Activated gamma-delta T cell (primary cell): Measurements from ENCODE around the gene C1QL1.
"Not testable (repeated sequence)": the region's sequence is repeated elsewhere in the genome, so short reads cannot be mapped to it uniquely, and the experiment has no call there.

Source experiments
- DNase-seq: peaks from one replicate; lab custom pipeline; 2025; lab: John Stamatoyannopoulos, UW

The C1QL1 gene

GRCh38 chr17:44961921-44962350 is 6.2 kb downstream of the C1QL1 start:
- DNase-seq, result no peak

DNA sequence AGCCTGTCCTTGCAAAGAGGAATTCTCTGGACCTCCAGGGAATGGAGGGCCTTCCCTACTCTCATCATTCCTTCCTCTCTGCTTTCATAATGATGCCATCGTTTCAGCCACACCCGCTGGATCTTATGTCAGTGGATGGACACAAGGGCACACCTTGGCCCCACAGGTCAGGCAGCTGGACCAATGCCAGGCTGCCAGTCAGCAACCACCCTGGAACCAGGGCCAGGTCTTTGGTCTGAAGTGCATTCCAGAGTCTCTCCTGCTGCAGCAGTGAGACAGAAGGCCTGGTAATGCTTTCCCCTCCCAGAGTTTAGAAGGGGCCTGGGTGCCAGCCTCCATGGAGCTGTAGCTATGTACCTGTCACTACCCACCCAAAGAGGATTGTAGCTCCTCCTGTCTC is 7.4 kb downstream of the C1QL1 start:
- DNase-seq, result no peak

DNA sequence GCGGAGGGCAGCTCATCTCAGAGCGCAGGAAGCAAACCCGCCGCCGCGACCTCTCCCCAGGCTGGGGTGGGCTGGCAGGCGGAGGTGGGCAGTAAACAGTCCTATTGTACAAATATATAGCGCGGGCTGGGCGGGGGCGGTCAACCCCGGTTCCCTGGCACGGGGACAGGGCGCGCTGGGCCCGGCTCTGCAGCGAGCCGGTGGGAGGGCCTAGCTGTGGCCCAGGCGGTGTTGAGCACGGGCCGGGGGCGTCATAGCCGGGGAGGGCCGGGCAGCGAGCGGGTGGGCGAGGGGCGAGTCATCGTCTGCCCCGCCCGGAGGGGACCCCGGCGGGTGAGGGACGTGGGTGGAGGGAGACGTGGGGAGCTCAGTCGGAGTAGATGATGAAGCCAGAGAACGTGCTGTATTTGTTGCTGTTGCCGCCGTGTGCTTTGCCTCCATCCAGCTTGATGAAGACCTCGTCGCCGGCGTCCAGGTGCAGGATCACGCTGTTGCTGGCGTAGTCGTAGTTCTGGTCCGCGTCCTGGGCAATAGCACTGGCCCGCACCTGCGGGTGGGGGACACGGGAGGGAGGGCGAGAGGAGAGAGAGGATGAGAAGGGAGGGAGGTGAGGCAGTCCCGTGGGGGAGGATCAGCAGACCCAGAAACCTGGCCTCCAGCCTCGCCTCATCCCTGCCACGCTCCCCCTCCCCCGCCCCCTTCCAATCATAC is 8.1 kb downstream of the C1QL1 start:
- no peak for DNase-seq

- DNase-seq, result no peak
Observed at GRCh38 chr17:44956998-44957981, 10.8 kb downstream of the C1QL1 start.

- no peak for DNase-seq
Observed at GRCh38 chr17:44955674-44956425, 12.3 kb downstream of the C1QL1 start.

GRCh38 chr17:44952946-44953475 is 15.1 kb downstream of the C1QL1 start:
- DNase-seq, result no peak

DNA sequence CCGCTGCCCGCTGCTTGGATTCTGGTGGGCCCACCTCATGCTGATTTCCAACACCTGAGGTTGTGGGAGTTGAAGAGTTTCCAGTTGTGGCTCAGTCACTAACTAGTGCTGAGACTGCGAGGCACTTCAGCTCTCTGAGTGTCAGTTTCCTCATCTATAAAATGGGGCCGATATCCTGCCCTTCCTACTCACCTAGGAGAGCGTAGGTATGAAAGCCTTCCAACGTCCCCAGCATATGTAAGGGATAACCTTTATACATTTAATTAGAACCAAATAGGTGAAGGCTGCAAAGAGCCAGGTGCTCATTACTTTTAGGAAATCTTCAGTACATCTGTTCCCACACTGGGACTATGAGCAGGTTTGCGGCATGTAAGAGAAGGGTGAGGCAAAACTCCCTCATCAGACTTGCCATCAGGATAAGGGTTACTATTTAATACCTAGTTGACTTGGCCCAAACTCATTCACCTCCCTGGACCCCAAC is 19.7 kb downstream of the C1QL1 start:
- no peak for DNase-seq

GRCh38 chr17:44947461-44948314 is 20.4 kb downstream of the C1QL1 start, which contains the start of gene KIF18B:
KIF18B (minus strand) TSS chr17:44947773; CDS start chr17:44936344, 11,429 bp downstream.
- DNase-seq, result peak; percentile 63

- not testable (repeated sequence) for DNase-seq
Observed at GRCh38 chr17:44945652-44946051, 22.5 kb downstream of the C1QL1 start.

- DNase-seq, result no peak
Observed at GRCh38 chr17:44942456-44942855, 25.6 kb downstream of the C1QL1 start.

GRCh38 chr17:44941712-44942331 is 26.3 kb downstream of the C1QL1 start:
- DNase-seq, result no peak

GRCh38 chr17:44940768-44941167 is 27.3 kb downstream of the C1QL1 start:
- no peak for DNase-seq

DNA sequence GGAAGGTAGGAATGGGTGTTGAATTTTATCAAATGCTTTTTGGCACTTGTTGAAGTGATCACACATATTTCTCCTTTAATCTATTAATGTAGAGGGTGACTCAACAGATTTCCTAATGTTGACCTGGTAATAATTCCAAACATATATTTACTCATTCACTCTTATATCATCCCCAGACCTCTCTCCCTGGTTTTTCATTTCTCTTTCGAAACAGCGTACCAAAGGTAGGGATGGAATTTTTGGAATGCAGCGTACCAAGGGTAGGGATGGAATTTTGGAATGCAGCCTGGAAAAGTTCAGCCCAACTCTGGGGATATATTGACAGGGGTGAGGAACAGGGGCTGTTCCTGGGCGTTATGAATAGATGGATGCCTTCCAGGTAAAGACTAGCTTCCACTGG is 27.8 kb downstream of the C1QL1 start:
- no peak for DNase-seq

DNA sequence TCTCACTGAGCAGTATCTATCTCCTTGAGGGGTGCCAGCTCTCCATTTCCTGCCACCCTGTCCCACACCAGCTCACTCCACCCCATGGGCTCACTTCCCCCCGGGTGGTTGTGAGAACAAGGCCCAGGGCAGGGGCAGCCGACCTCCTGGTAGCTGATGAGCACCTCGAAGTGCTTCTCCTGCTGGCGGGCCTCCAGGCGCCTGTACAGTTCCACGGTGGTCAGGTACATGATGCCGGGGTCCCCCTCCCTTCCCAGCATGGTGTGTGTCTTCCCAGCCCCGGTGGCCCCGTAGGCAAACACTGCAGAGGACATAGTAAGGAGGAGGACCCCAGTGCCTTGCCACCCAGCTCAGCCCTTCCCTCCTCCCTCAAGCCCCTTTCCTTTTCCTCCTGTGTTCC is 33.0 kb downstream of the C1QL1 start:
- no peak for DNase-seq

- no peak for DNase-seq
Observed at GRCh38 chr17:44934745-44935105, 33.4 kb downstream of the C1QL1 start.

DNA sequence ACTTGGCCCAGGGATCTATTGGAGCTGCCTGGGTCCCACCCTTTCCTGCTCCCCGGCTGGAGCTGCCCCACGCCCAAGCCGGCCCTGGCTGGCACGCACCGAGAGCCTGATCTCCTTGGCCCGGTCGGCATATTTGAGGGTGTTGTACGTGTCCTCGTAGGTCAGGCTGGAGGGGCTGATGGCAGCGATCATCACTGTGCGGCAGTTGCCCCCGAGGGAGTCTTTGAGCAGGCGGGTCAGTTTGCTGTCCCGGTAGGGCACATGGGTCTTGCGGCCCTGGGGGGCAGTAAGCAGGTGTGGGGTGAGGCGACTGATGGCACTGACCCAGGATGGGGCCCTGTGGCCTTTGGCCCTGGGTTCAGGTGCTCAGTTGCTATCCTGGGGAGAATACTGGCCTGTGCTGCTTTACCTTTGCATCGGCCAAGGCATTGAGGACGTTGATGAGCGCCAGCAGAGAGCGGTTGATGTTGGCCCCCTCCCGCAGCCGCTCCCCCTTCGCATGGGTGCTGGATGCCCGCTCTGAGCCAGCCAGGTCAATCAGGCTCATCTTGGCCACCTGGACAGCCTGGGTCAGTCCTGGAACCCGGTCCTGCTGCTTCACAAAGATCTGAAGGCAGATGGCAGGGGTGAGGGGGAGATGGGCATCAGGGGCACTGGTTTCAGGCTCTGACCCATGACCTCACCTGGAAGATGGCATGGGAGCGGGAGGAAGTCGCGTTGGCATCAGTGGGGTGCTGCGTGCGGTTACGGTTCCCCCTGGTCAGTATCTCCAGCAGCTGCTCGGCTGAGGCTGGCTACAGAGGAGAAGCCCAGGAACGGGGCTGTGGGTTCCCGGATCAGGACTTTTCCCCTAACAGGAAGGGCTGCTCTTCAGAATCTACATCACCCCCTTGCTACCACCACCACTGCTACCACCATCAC is 34.0 kb downstream of the C1QL1 start:
- DNase-seq, result no peak

DNA sequence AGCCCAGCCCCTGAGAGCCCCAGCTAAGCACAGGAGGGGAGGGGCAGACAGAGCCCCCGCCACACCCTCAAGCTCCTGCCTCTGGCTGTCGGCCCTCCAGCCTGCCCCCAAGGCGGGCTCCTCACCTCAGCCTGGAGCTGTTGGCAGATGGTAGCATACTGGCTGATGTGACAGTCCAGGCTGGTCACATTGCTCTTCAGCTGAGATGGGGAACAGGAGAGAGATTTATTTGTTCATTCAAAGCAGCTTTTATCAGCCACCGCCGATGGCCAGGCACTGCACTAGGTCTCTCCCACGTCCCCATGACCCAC is 35.4 kb downstream of the C1QL1 start:
- DNase-seq, result no peak

DNA sequence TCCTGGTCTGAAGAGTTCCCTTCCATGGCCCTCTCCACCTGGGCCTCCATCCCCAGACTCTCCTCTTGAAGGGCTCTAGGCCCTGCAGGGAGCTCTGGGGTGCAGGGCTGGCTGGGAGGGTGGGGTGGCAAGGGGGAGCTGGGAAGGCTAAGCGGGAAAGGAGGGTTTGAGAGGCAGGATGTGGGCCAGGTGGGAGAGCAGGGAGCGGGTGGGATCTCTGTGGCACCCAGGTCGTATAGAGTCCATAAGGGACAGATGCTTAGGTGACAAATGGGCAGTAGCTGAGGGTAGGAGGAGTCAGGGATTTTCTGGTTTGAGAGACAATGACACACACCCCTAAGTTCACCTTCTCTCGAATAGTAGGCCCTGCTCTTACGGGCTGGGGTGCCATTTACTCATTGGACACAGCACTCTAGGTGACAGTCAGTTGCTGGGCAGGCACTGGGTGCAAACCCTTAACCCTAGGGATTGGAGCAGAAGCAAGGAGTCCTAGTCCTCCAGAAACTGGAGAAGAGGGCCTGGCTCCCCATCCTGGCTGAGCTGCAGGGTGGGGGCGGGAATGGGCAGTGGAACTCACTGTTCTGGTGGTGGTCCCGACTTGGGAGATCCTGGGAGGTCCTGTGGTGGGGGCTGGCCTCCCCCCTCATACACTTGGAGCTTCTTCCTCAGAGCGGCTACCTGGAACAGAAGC is 35.9 kb downstream of the C1QL1 start:
- DNase-seq, result no peak

DNA sequence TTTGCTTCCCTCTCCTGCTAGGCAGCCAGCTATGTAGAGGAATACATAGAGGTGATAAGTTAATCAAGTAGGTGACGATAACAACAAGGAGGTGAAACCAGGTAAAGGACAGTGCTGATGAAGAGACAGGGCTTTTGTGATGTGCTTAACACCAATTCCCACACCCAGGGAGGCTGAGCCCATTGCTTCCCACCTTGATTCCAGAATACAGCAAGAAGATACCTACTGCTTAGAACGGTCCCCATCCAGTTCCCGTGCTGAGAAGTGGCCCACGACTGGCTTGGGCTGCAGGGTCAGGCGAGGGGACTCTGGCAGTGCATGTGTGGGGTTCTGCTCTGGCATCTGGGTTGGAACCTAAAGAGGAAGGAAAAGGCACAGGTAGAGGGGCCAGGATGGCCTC is 36.7 kb downstream of the C1QL1 start:
- no peak for DNase-seq
